Adrenal gland (tissue), 5 donors: ENCODE measurements around the gene PGM1.

Source experiments
- CTCF ChIP-seq, 6 experiments: fragments of 450-650 bp in 4 of 6; fragments of 200-600 bp in 2 of 6; sonication (generic) in 1 of 6; IDR thresholded peaks; 1 replicate in 5 of 6; 2 replicates in 1 of 6; pipeline versions ENCODE4 v1.5.1 to v1.8.0; 2016 to 2021; ENCODE audit warnings: antibody characterized with exemption in 6 of 6, mild to moderate bottlenecking in 2 of 6, moderate library complexity in 1 of 6
- POLR2A ChIP-seq, 2 donors: fragments of 450-650 bp; IDR thresholded peaks; one replicate each; pipeline ENCODE4 v1.6.1; 2017; ENCODE audit warnings: antibody characterized with exemption in 2 of 2, mild to moderate bottlenecking in 2 of 2, moderate library complexity in 1 of 2
- donor health status: DM: no; HTN: no; CAD: no.

DNA sequence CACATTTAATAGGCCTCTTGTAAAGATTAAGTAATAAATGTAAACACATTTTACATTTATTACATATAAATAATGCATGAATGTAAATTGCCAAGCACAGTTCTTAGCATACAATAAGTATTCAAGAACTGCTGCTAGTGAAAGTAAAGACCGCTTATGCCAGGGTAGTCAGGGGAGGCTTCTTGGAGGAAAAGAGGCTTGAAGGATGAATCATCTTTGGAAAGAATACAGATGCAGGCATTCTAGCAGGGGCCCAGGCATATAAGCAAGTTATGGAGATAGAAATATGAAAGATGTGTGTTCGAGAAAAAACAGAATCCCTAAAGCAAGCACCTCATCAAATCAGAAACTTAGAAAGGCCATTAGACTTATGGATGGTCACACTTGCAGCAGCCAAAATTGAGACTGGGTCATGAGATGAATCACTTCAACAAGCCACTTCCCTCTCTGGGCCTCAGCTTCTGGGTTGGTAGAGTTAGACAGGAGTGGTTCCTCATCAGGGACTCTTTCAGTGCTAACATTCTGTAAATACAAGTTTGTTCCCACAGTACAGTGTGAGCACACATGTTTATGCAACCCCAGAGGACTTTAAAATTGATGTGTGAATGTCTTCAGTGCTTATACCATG lies 100.8 kb downstream of the PGM1 start:
- TF ChIP-seq CTCF (IDR thresholded peaks at IDR 0.05) (no peak), POLR2A (IDR thresholded peaks at IDR 0.05) (no peak)
